GM12891 (cell line): ENCODE data around the gene ARHGEF7.

Source experiments
- PAX5 ChIP-seq: IDR thresholded peaks from 2 replicates; pipeline ENCODE4 v1.6.1; 2011; ENCODE audit warnings: low read length, moderate library complexity, mild to moderate bottlenecking; ENCODE audit not compliant: insufficient read depth, severe bottlenecking
- POLR2A ChIP-seq: IDR thresholded peaks from 2 replicates; pipeline ENCODE4 v1.6.1; 2011; ENCODE audit warnings: low read depth, low read length, control low read depth
- POLR2AphosphoS5 ChIP-seq: IDR thresholded peaks from 2 replicates; pipeline ENCODE4 v1.6.1; 2011; ENCODE audit warnings: low read depth, low read length, control low read depth
- TAF1 ChIP-seq: IDR thresholded peaks from 2 replicates; pipeline ENCODE4 v1.6.1; 2011; ENCODE audit warnings: low read depth, low read length, control low read depth

- no peak for TF ChIP-seq POLR2A
- no peak for TF ChIP-seq POLR2AphosphoS5
- TF ChIP-seq TAF1 = no peak
- no peak for TF ChIP-seq PAX5
Measured at GRCh38 chr13:111243981-111244380, 128.9 kb downstream of the ARHGEF7 start.
